GM10266 (cell line): ENCODE results near the gene GALE.
A peak's percentile ranks its signal among the peaks of the same experiment; 100 is the strongest.
"Not testable (repeated sequence)": the region's sequence is repeated elsewhere in the genome, so short reads cannot be mapped to it uniquely, and the experiment has no call there.

Source experiments
- DNase-seq: peaks from one replicate; pipeline ENCODE4 v3.0.0; 2012; ENCODE audit errors: extremely low spot score
- CTCF ChIP-seq: IDR thresholded peaks from 2 replicates; pipeline ENCODE4 v1.5.1; 2012; ENCODE audit warnings: mild to moderate bottlenecking, low read depth; ENCODE audit not compliant: control insufficient read depth, insufficient read depth; ENCODE audit errors: missing control alignments

The GALE gene

GRCh38 chr1:23836037-23836436, 35.5 kb upstream of the GALE start:
- no peak for DNase-seq
- TF ChIP-seq CTCF, result no peak

- not testable (repeated sequence) for DNase-seq
Observed at GRCh38 chr1:23834156-23834555, 33.6 kb upstream of the GALE start.

- no peak for DNase-seq
- no peak for TF ChIP-seq CTCF
Observed at GRCh38 chr1:23827717-23828116, 27.2 kb upstream of the GALE start.

GRCh38 chr1:23826590-23826989, 26.0 kb upstream of the GALE start:
- DNase-seq, result not testable (repeated sequence)

- no peak for TF ChIP-seq CTCF
- DNase-seq, result peak; percentile 73
Observed at GRCh38 chr1:23825762-23826522, 25.4 kb upstream of the GALE start.

- TF ChIP-seq CTCF, result no peak
Observed at GRCh38 chr1:23825076-23825761, 24.7 kb upstream of the GALE start, which contains the start of gene HMGCL. TSS of gene HMGCL (minus strand) at chr1:23825429. CDS start at chr1:23825415, 14 bp downstream.

GRCh38 chr1:23824711-23825075, 24.1 kb upstream of the GALE start:
- DNase-seq, result no peak
- no peak for TF ChIP-seq CTCF

More at GRCh38 chr1:23825076-23825761, 24.7 kb upstream of the GALE start, which contains the start of gene HMGCL:
- peak; percentile 92 for DNase-seq

- no peak for DNase-seq
- no peak for TF ChIP-seq CTCF
Observed at GRCh38 chr1:23823767-23824166, 23.2 kb upstream of the GALE start.
